Prostate gland (tissue), 2 donors: ENCODE results near the gene NME8.
"Not testable (repeated sequence)": the region's sequence is repeated elsewhere in the genome, so short reads cannot be mapped to it uniquely, and the experiment has no call there.

Experiments used
- POLR2AphosphoS5 ChIP-seq: sonication (generic); formaldehyde crosslinking; IDR thresholded peaks from one replicate; pipeline ENCODE4 v1.6.1; 2017; ENCODE audit warnings: antibody characterized with exemption
- TF ChIP-seq, protein P1 (sequence below), 4 experiments: fragments of 200-600 bp in 2 of 4; fragments of 450-650 bp in 2 of 4; sonication (generic) in 2 of 4; IDR thresholded peaks; 1 replicate in 3 of 4; 2 replicates in 1 of 4; pipeline ENCODE4 v1.5.1; 2016 to 2019; ENCODE audit warnings: antibody characterized with exemption in 4 of 4, mild to moderate bottlenecking in 2 of 4, moderate library complexity in 2 of 4

GRCh38 chr7:37812161-37812580 lies 36.2 kb upstream of the NME8 start:
- not testable (repeated sequence) for TF ChIP-seq POLR2AphosphoS5
- TF ChIP-seq, protein P1, sequence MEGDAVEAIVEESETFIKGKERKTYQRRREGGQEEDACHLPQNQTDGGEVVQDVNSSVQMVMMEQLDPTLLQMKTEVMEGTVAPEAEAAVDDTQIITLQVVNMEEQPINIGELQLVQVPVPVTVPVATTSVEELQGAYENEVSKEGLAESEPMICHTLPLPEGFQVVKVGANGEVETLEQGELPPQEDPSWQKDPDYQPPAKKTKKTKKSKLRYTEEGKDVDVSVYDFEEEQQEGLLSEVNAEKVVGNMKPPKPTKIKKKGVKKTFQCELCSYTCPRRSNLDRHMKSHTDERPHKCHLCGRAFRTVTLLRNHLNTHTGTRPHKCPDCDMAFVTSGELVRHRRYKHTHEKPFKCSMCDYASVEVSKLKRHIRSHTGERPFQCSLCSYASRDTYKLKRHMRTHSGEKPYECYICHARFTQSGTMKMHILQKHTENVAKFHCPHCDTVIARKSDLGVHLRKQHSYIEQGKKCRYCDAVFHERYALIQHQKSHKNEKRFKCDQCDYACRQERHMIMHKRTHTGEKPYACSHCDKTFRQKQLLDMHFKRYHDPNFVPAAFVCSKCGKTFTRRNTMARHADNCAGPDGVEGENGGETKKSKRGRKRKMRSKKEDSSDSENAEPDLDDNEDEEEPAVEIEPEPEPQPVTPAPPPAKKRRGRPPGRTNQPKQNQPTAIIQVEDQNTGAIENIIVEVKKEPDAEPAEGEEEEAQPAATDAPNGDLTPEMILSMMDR (IDR thresholded peaks at IDR 0.05): not testable (repeated sequence)
